Ovary (tissue), 9 donors: ENCODE measurements around the gene MYO5B. TPM values are rescaled to one million over a fixed set of nuclear protein-coding genes. Genes with fewer than 3 reads are reported as not detected.
"Not testable (repeated sequence)": the region's sequence is repeated elsewhere in the genome, so short reads cannot be mapped to it uniquely, and the experiment has no call there.

Experiments used
- DNase-seq, 5 donors: peaks; one replicate each; pipeline ENCODE4 v3.0.0-alpha.2; 2019 to 2020
- H3K27ac ChIP-seq, 2 donors: fragments of 200-600 bp; one replicate each; pipeline versions ENCODE4 v1.5.1 to v1.8.0; 2019 to 2022
- H3K27me3 ChIP-seq: fragments of 200-600 bp; one replicate; pipeline ENCODE4 v1.8.0; 2022
- H3K36me3 ChIP-seq: fragments of 200-600 bp; sonication (generic); one replicate; pipeline ENCODE4 v1.5.1; 2019
- H3K4me1 ChIP-seq: one replicate; pipeline ENCODE4 v1.8.1; 2013; ENCODE audit warnings: mild to moderate bottlenecking, moderate library complexity; ENCODE audit not compliant: insufficient read depth
- H3K4me3 ChIP-seq: fragments of 200-600 bp; sonication (generic); one replicate; pipeline ENCODE4 v1.5.1; 2017
- H3K9me3 ChIP-seq, 2 donors: fragments of 200-600 bp in 1 of 2; sonication (generic) in 1 of 2; one replicate each; pipeline versions ENCODE4 v1.5.1 to v1.8.1; 2013 to 2019; ENCODE audit warnings: mild to moderate bottlenecking in 1 of 2, moderate library complexity in 1 of 2
- EP300 ChIP-seq: sonication (generic); formaldehyde crosslinking; IDR thresholded peaks from one replicate; pipeline ENCODE4 v1.6.1; 2017; ENCODE audit warnings: antibody characterized with exemption
- POLR2A ChIP-seq: fragments of 450-650 bp; IDR thresholded peaks from one replicate; pipeline ENCODE4 v1.6.1; 2017; ENCODE audit warnings: antibody characterized with exemption, mild to moderate bottlenecking, moderate library complexity
- WGBS, 3 donors: extraction: QIAGEN DNeasy Blood & Tissue Kit in 1 of 3; methylation state at CpG; one replicate each; pipeline versions ENCODE4 v1.1.5 to v1.1.7; 2013 to 2017; 5-methylcytosine and 5-hydroxymethylcytosine counted together
- intact Hi-C, 4 donors: fragments of 100-400 bp; cut with DNase I; formaldehyde crosslinking; loops; one replicate each; pipeline versions ENCODE4 v1.11.0 to v1.15.1; 2022 to 2023
- polyA plus RNA-seq, 2 donors: library from polyadenylated mRNA; stranded (reverse); fragments of 200-250 nt in 1 of 2; fragments of 350-450 nt in 1 of 2; fragmentation: Illumina TruSeq in 1 of 2; extraction: RNeasy Lipid Tissue Mini Kit (QIAGEN cat#74804) in 1 of 2; gene quantifications; one replicate each; pipeline ENCODE4 v1.2.3, GENCODE V29; 2013 to 2014
- total RNA-seq, 7 donors: library from RNA; depleted of rRNA in 2 of 7; stranded (reverse); fragments of >200 nt in 2 of 7; fragmentation: NEBNext Ultra II Directional in 3 of 7; extraction: Animal tissue kit (Norgen Biotek cat#: 25700) in 3 of 7; gene quantifications; one replicate each; pipeline versions ENCODE4 v1.1.0 to v1.2.4, GENCODE V29; 2016 to 2023
- TF ChIP-seq, protein P1 (sequence below), 3 donors: fragments of 450-650 bp in 2 of 3; fragments of 200-600 bp in 1 of 3; IDR thresholded peaks; one replicate each; pipeline versions ENCODE4 v1.5.1 to v1.8.0; 2016 to 2022; ENCODE audit warnings: antibody characterized with exemption in 3 of 3, mild to moderate bottlenecking in 1 of 3
- donor health status: DM: no; HTN: no; CAD: no; lungs with moderate emphysema.
- donor health status: DM: no; HTN: no; CAD: no.
- donor health status: Bipolar disorder and iron deficiency.
- donor health status: DM: yes; HTN: yes; CAD: no.
- donor health status: DM: no; HTN: no; CAD: no.
- donor health status: DM: yes; HTN: yes; CAD: no.

MYO5B gene
- total and polyA plus RNA-seq, 9 donors: 0.25 to 25.5 (median 1.5) TPM

DNA sequence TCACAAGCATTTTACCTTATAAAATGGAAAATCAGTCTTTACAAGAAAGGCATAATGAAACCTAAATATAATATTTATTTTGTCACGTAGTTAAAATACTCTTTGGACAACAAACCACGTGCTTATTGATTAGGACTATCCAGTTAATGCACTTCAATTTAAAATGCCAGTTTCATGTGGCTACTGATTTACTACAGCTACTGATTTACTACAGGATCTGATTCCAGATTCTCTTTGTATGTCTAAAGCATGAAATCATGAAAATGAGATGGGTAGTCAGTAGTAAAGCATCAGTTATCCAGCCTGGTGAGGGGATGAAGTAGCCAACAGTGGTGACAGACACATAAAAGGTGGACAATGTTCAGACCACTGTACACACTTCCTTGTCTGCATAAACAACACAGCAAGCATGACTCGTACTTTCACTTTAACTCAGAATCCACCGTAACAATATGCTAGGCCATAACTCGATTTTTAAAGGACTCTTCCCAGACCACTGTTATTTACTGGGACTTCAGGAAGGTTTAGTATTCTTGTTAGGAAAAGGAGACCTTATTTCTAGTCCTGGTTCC is 406.5 kb downstream of the MYO5B start:
- DNase-seq: no peak
- 37 to 60% (median 50%) methylated on average over 5 of the region's 5 CpGs for WGBS, 3 donors
- Histone ChIP-seq H3K4me3 (no peak overlapping the region), H3K27ac (no peak overlapping the region), H3K9me3 (no peaks in the 10 kb centered on the region), H3K27me3 (no peaks in the 10 kb centered on the region), H3K36me3 (no peaks in the 10 kb centered on the region), H3K4me1 (no peaks in the 10 kb centered on the region)
- intact Hi-C loops: loop anchor here in 1 of 4 donors (10.0 kb wide), 1 partner anchor 274 kb away; no protein-coding TSS in a partner anchor
- TF ChIP-seq, protein P1, sequence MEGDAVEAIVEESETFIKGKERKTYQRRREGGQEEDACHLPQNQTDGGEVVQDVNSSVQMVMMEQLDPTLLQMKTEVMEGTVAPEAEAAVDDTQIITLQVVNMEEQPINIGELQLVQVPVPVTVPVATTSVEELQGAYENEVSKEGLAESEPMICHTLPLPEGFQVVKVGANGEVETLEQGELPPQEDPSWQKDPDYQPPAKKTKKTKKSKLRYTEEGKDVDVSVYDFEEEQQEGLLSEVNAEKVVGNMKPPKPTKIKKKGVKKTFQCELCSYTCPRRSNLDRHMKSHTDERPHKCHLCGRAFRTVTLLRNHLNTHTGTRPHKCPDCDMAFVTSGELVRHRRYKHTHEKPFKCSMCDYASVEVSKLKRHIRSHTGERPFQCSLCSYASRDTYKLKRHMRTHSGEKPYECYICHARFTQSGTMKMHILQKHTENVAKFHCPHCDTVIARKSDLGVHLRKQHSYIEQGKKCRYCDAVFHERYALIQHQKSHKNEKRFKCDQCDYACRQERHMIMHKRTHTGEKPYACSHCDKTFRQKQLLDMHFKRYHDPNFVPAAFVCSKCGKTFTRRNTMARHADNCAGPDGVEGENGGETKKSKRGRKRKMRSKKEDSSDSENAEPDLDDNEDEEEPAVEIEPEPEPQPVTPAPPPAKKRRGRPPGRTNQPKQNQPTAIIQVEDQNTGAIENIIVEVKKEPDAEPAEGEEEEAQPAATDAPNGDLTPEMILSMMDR (IDR thresholded peaks at IDR 0.05): no peak
- no peak for TF ChIP-seq POLR2A
- TF ChIP-seq EP300: no peak

DNA sequence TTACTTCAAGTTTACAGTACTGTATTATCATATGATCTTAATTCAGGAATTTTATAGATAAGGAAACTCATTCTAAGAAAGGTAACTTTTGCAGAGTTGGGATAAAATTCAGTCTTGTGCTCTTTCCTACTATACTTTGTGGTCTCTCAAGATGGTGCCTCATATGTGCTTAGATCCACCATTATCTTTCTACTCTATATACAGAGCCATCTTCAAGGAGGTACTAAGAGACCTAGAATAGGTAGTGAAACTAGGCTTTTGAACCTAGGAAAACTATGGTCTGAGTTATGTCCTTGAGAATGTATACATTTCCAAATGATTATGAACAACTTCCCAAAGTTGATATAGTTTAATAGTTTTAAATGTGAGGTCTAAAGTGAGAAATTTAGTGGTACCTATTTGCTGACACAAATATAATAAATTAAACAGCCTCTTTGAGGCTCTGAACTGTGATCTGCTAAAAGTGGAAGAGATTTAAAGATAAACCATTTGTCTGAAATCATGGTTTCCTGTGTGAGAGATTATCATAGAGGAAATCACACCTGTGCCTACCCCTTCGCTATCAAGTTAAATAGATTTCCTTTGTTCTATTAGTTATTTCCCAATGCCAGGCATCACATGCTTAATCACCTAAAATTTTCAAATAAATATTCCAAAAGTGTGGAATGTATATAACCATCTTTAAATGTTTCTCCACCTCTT is 408.8 kb downstream of the MYO5B start:
- no peak overlapping the region for H3K4me3 ChIP-seq
- TF ChIP-seq POLR2A (no peak), EP300 (no peak)
- TF ChIP-seq, protein P1 (IDR thresholded peaks at IDR 0.05): no peak
- no peaks in the 10 kb centered on the region for H3K36me3 ChIP-seq
- H3K27me3 ChIP-seq: no peaks in the 10 kb centered on the region
- H3K27ac ChIP-seq: no peak overlapping the region
- no peak for DNase-seq
- intact Hi-C loops: loop anchor here in 1 of 4 donors (10.0 kb wide), 1 partner anchor 271 kb away; no protein-coding TSS in a partner anchor
- H3K4me1 ChIP-seq: no peaks in the 10 kb centered on the region
- WGBS, 3 donors: 90 to 98% (median 97%) methylated on average over 1 of the region's 1 CpG
- H3K9me3 ChIP-seq: no peaks in the 10 kb centered on the region

DNA sequence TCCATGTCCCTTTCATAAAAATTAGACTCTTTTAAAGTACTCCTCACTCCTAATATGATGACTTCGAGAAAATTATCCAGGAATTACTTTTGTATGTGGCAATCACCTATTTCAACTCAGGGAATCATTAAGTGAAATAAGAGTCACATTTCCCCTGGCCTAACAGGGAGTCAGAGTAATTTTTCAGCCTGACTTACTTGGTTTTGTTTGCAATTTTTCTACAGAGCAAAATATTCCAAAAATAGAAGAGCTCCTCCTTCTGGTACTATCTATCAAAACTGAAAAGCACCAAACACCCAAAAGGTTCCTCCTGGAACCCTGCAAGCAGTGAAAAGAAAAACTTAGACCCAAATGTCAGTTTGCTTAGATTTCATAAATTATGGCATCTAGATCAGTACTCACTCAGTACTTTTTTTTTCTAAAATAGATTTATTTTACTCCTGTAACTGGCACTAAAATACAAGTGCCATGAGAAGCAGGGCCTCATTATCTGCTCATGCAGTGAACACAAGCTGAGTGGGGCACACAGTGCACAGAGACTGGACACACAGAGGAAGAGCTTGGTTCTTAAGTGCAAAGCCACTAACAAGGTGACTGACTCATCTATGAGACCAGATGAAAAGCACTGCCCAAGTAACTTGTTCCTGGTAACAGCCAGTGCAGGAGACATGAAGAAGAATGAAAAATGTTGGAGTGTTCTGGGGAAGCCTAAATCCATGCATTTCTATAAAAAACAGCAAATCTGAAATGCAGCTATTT is 410.3 kb downstream of the MYO5B start:
- intact Hi-C loops: loop anchor here in 1 of 4 donors (10.0 kb wide), 1 partner anchor 270 kb away; no protein-coding TSS in a partner anchor
- TF ChIP-seq POLR2A: no peak
- TF ChIP-seq, protein P1 (IDR thresholded peaks at IDR 0.05): peak in 1 of 3 donors; percentile 12
- Histone ChIP-seq H3K4me1 (no peaks in the 10 kb centered on the region), H3K36me3 (no peaks in the 10 kb centered on the region), H3K27me3 (no peaks in the 10 kb centered on the region), H3K9me3 (no peaks in the 10 kb centered on the region), H3K4me3 (no peak overlapping the region), H3K27ac (no peak overlapping the region)
- DNase-seq: no peak
- WGBS, 3 donors: 33 to 52% (median 44%) methylated on average over 1 of the region's 1 CpG

DNA sequence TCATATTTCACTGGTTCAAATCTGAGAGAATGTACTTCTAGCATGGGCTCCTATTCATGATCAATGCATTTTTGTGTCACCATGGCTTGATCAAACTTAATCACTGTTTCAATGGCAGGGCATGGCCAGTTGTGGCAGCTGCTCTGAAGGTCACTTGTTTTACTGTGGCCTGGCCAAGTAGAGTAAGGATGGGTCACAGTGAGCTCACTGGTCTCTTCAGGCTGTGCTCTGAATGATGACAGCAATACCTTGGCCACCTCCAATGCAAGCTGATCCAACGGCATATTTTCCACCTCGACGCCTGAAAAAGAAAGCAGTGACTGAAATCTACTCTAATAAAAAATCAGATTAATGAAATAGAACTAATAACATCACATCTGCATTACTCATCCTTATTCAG is 411.3 kb downstream of the MYO5B start:
- not testable (repeated sequence) for H3K9me3 ChIP-seq, H3K4me1 ChIP-seq, H3K27ac ChIP-seq, H3K27me3 ChIP-seq, H3K36me3 ChIP-seq, DNase-seq, H3K4me3 ChIP-seq
- WGBS, 3 donors: 90 to 97% (median 96%) methylated on average over 3 of the region's 3 CpGs
- intact Hi-C loops: loop anchor here in 1 of 4 donors (10.0 kb wide), 1 partner anchor 269 kb away; no protein-coding TSS in a partner anchor
